ENCODE data around the gene PAX5.

PAX5 gene

GRCh38 chr9:37025823-37026112 is 8.3 kb downstream of the PAX5 start:
- Histone ChIP-seq H3K79me1 (ENCODE audit: low read depth, low read length) (no peaks in the 10 kb centered on the region), H3K4me3 (ENCODE audit: low read length in 2 of 2) (peak overlapping the region in 1 of 2 donors; percentile 85), H3K18ac (ENCODE audit: low read length) (no peak overlapping the region), H2BK15ac (ENCODE audit: low read length) (no peak overlapping the region), H3K23ac (ENCODE audit: low read depth, low read length, poor library complexity) (no peak overlapping the region), H4K91ac (ENCODE audit: low read depth, low read length, poor library complexity) (no peak overlapping the region), H3K27me3 (ENCODE audit: control insufficient read depth in 3 of 3, insufficient read depth in 3 of 3, low read depth in 1 of 3, low read length in 3 of 3) (peaks cover 0 to 86% (median 56%) of the 10 kb centered on the region in 3 experiments), H3K14ac (ENCODE audit: low read length) (no peak overlapping the region), H2BK120ac (ENCODE audit: low read depth, low read length) (no peak overlapping the region), H4K8ac (ENCODE audit: low read depth, low read length) (no peak overlapping the region), H2AK5ac (ENCODE audit: low read depth, low read length) (no peak overlapping the region), H2BK5ac (ENCODE audit: low read length) (no peak overlapping the region), H3K4ac (ENCODE audit: low read length) (no peak overlapping the region), H3K4me1 (ENCODE audit: control insufficient read depth in 2 of 2, insufficient read depth in 1 of 2, low read depth in 1 of 2, low read length in 2 of 2) (peaks cover 10 to 18% of the 10 kb centered on the region in 2 donors), H2AFZ (ENCODE audit: low read length) (peak overlapping the region; percentile 93), H3K36me3 (replicated peaks in 1 of 2; ENCODE audit: control insufficient read depth in 2 of 2, insufficient read depth in 2 of 2, low read length in 2 of 2) (peaks cover 0 to 36% of the 10 kb centered on the region in 2 donors), H3K27ac (replicated peaks; ENCODE audit: low read length) (no peak overlapping the region), H3K9me3 (replicated peaks in 1 of 2; ENCODE audit: control insufficient read depth in 2 of 2, insufficient read depth in 1 of 2, low read depth in 1 of 2, low read length in 2 of 2) (peaks cover 5 to 6% of the 10 kb centered on the region in 2 donors), H3K9ac (ENCODE audit: low read depth, low read length, poor library complexity) (no peak overlapping the region), H2BK12ac (ENCODE audit: low read length) (no peak overlapping the region), H3K4me2 (ENCODE audit: insufficient read depth, low read length, poor library complexity, severe bottlenecking) (no peak overlapping the region)
- no peak for DNase-seq (ENCODE audit: low spot score)
- WGBS, 2 donors (ENCODE audit: extremely low coverage in 2 of 2, insufficient read length in 2 of 2, insufficient replicate concordance in 1 of 2), result no CpG with 5 or more reads among the region's 9 CpGs

GRCh38 chr9:37025071-37025822 is 8.8 kb downstream of the PAX5 start:
- DNase-seq (ENCODE audit: low spot score), result no peak
- Histone ChIP-seq H2BK12ac (ENCODE audit: low read length) (no peak overlapping the region), H2AFZ (ENCODE audit: low read length) (peak overlapping the region; percentile 93), H4K91ac (ENCODE audit: low read depth, low read length, poor library complexity) (no peak overlapping the region), H3K4me3 (ENCODE audit: low read length in 2 of 2) (peak overlapping the region in 1 of 2 donors; percentile 85), H3K14ac (ENCODE audit: low read length) (no peak overlapping the region), H2BK120ac (ENCODE audit: low read depth, low read length) (no peak overlapping the region), H2BK15ac (ENCODE audit: low read length) (no peak overlapping the region), H3K9me3 (replicated peaks in 1 of 2; ENCODE audit: control insufficient read depth in 2 of 2, insufficient read depth in 1 of 2, low read depth in 1 of 2, low read length in 2 of 2) (peaks cover 5 to 6% of the 10 kb centered on the region in 2 donors), H4K8ac (ENCODE audit: low read depth, low read length) (no peak overlapping the region), H3K9ac (ENCODE audit: low read depth, low read length, poor library complexity) (no peak overlapping the region), H3K79me1 (ENCODE audit: low read depth, low read length) (no peaks in the 10 kb centered on the region), H3K4ac (ENCODE audit: low read length) (no peak overlapping the region), H3K4me2 (ENCODE audit: insufficient read depth, low read length, poor library complexity, severe bottlenecking) (no peak overlapping the region), H2BK5ac (ENCODE audit: low read length) (no peak overlapping the region), H2AK5ac (ENCODE audit: low read depth, low read length) (no peak overlapping the region), H3K23ac (ENCODE audit: low read depth, low read length, poor library complexity) (no peak overlapping the region), H3K27ac (replicated peaks; ENCODE audit: low read length) (no peak overlapping the region), H3K27me3 (ENCODE audit: control insufficient read depth in 3 of 3, insufficient read depth in 3 of 3, low read depth in 1 of 3, low read length in 3 of 3) (peaks cover 0 to 81% (median 54%) of the 10 kb centered on the region in 3 experiments), H3K4me1 (ENCODE audit: control insufficient read depth in 2 of 2, insufficient read depth in 1 of 2, low read depth in 1 of 2, low read length in 2 of 2) (peaks cover 10 to 18% of the 10 kb centered on the region in 2 donors), H3K36me3 (replicated peaks in 1 of 2; ENCODE audit: control insufficient read depth in 2 of 2, insufficient read depth in 2 of 2, low read length in 2 of 2) (peaks cover 0 to 41% of the 10 kb centered on the region in 2 donors), H3K18ac (ENCODE audit: low read length) (peak overlapping the region; percentile 21)
- WGBS, 2 donors (ENCODE audit: extremely low coverage in 2 of 2, insufficient read length in 2 of 2, insufficient replicate concordance in 1 of 2), result no CpG with 5 or more reads among the region's 36 CpGs

- no peaks in the 10 kb centered on the region for H3K9me3 ChIP-seq (replicated peaks in 1 of 2; ENCODE audit: control insufficient read depth in 2 of 2, insufficient read depth in 1 of 2, low read depth in 1 of 2, low read length in 2 of 2)
- no peak overlapping the region for H2BK5ac ChIP-seq (ENCODE audit: low read length)
- no peak overlapping the region for H3K4me2 ChIP-seq (ENCODE audit: insufficient read depth, low read length, poor library complexity, severe bottlenecking)
- H3K27ac ChIP-seq (replicated peaks; ENCODE audit: low read length), result no peak overlapping the region
- no peak overlapping the region for H4K91ac ChIP-seq (ENCODE audit: low read depth, low read length, poor library complexity)
- H3K14ac ChIP-seq (ENCODE audit: low read length), result no peak overlapping the region
- peaks cover 0 to 8% (median 0%) of the 10 kb centered on the region in 3 experiments for H3K27me3 ChIP-seq (ENCODE audit: control insufficient read depth in 3 of 3, insufficient read depth in 3 of 3, low read depth in 1 of 3, low read length in 3 of 3)
- H2BK15ac ChIP-seq (ENCODE audit: low read length), result no peak overlapping the region
- no peak overlapping the region for H3K18ac ChIP-seq (ENCODE audit: low read length)
- peaks cover 0 to 95% of the 10 kb centered on the region in 2 donors for H3K36me3 ChIP-seq (replicated peaks in 1 of 2; ENCODE audit: control insufficient read depth in 2 of 2, insufficient read depth in 2 of 2, low read length in 2 of 2)
- H3K4me1 ChIP-seq (ENCODE audit: control insufficient read depth in 2 of 2, insufficient read depth in 1 of 2, low read depth in 1 of 2, low read length in 2 of 2), result no peaks in the 10 kb centered on the region
- H3K4ac ChIP-seq (ENCODE audit: low read length), result no peak overlapping the region
- no peaks in the 10 kb centered on the region for H3K79me1 ChIP-seq (ENCODE audit: low read depth, low read length)
- H4K8ac ChIP-seq (ENCODE audit: low read depth, low read length), result no peak overlapping the region
- H3K23ac ChIP-seq (ENCODE audit: low read depth, low read length, poor library complexity), result no peak overlapping the region
- no peak overlapping the region for H2BK12ac ChIP-seq (ENCODE audit: low read length)
- H3K4me3 ChIP-seq (ENCODE audit: low read length in 2 of 2), result no peak overlapping the region
- no peak for DNase-seq (ENCODE audit: low spot score)
- H2AFZ ChIP-seq (ENCODE audit: low read length), result no peak overlapping the region
- H3K9ac ChIP-seq (ENCODE audit: low read depth, low read length, poor library complexity), result no peak overlapping the region
- no peak overlapping the region for H2BK120ac ChIP-seq (ENCODE audit: low read depth, low read length)
- WGBS, 2 donors (ENCODE audit: extremely low coverage in 2 of 2, insufficient read length in 2 of 2, insufficient replicate concordance in 1 of 2), result no CpG with 5 or more reads among the region's 8 CpGs
- H2AK5ac ChIP-seq (ENCODE audit: low read depth, low read length), result no peak overlapping the region
Observed at GRCh38 chr9:37017546-37017945, 16.5 kb downstream of the PAX5 start.

GRCh38 chr9:37011530-37011929 is 22.5 kb downstream of the PAX5 start:
- H3K4me2 ChIP-seq (ENCODE audit: insufficient read depth, low read length, poor library complexity, severe bottlenecking), result no peak overlapping the region
- H2BK15ac ChIP-seq (ENCODE audit: low read length), result no peak overlapping the region
- no peak overlapping the region for H3K14ac ChIP-seq (ENCODE audit: low read length)
- no peak for DNase-seq (ENCODE audit: low spot score)
- no peak overlapping the region for H2BK120ac ChIP-seq (ENCODE audit: low read depth, low read length)
- H2AK5ac ChIP-seq (ENCODE audit: low read depth, low read length), result no peak overlapping the region
- no peak overlapping the region for H3K18ac ChIP-seq (ENCODE audit: low read length)
- no peaks in the 10 kb centered on the region for H3K27me3 ChIP-seq (ENCODE audit: control insufficient read depth in 3 of 3, insufficient read depth in 3 of 3, low read depth in 1 of 3, low read length in 3 of 3)
- no peak overlapping the region for H2AFZ ChIP-seq (ENCODE audit: low read length)
- no peak overlapping the region for H3K9ac ChIP-seq (ENCODE audit: low read depth, low read length, poor library complexity)
- H3K4ac ChIP-seq (ENCODE audit: low read length), result no peak overlapping the region
- no peaks in the 10 kb centered on the region for H3K9me3 ChIP-seq (replicated peaks in 1 of 2; ENCODE audit: control insufficient read depth in 2 of 2, insufficient read depth in 1 of 2, low read depth in 1 of 2, low read length in 2 of 2)
- H2BK5ac ChIP-seq (ENCODE audit: low read length), result no peak overlapping the region
- no peak overlapping the region for H4K8ac ChIP-seq (ENCODE audit: low read depth, low read length)
- H3K36me3 ChIP-seq (replicated peaks in 1 of 2; ENCODE audit: control insufficient read depth in 2 of 2, insufficient read depth in 2 of 2, low read length in 2 of 2), result peaks cover 0 to 96% of the 10 kb centered on the region in 2 donors
- H3K4me3 ChIP-seq (ENCODE audit: low read length in 2 of 2), result no peak overlapping the region
- H4K91ac ChIP-seq (ENCODE audit: low read depth, low read length, poor library complexity), result no peak overlapping the region
- H3K27ac ChIP-seq (replicated peaks; ENCODE audit: low read length), result no peak overlapping the region
- no peaks in the 10 kb centered on the region for H3K79me1 ChIP-seq (ENCODE audit: low read depth, low read length)
- WGBS, 2 donors (ENCODE audit: extremely low coverage in 2 of 2, insufficient read length in 2 of 2, insufficient replicate concordance in 1 of 2), result no CpG with 5 or more reads among the region's 3 CpGs
- H3K4me1 ChIP-seq (ENCODE audit: control insufficient read depth in 2 of 2, insufficient read depth in 1 of 2, low read depth in 1 of 2, low read length in 2 of 2), result peaks cover 0 to 2% of the 10 kb centered on the region in 2 donors
- H2BK12ac ChIP-seq (ENCODE audit: low read length), result no peak overlapping the region
- H3K23ac ChIP-seq (ENCODE audit: low read depth, low read length, poor library complexity), result no peak overlapping the region
